OCI-LY3 (cell line): ENCODE results near the gene FAM177A1.
"Not testable (repeated sequence)": the region's sequence is repeated elsewhere in the genome, so short reads cannot be mapped to it uniquely, and the experiment has no call there.

Source experiments
- H2AFZ ChIP-seq: fragments of 200-600, 300-600 bp; shearing (Covaris generic); 2 replicates; pipeline ENCODE4 v1.6.0; 2014; ENCODE audit warnings: antibody characterized with exemption, low read depth, low read length
- H3K27ac ChIP-seq: fragments of 200-600, 300-600 bp; sonication (generic); 2 replicates; pipeline ENCODE4 v1.5.1; 2014; ENCODE audit warnings: mild to moderate bottlenecking, low read length, moderate library complexity, mixed read lengths
- H3K27me3 ChIP-seq: fragments of 200-600, 300-600 bp; sonication (generic); 2 replicates; pipeline ENCODE4 v1.6.1; 2014; ENCODE audit warnings: low read depth, low read length, mixed read lengths
- H3K36me3 ChIP-seq: fragments of 200-600, 300-600 bp; sonication (generic); replicated peaks from 2 replicates; pipeline ENCODE3; 2014; ENCODE audit warnings: low read depth, low read length, mixed read lengths
- H3K4me1 ChIP-seq: fragments of 300-600, 200-600 bp; sonication (generic); 2 replicates; pipeline ENCODE4 v1.6.1; 2014; ENCODE audit warnings: low read length, mixed read lengths
- H3K4me2 ChIP-seq: fragments of 200-600, 300-600 bp; sonication (generic); 2 replicates; pipeline ENCODE4 v1.6.1; 2014; ENCODE audit warnings: low read length, mixed read lengths
- H3K4me3 ChIP-seq: fragments of 300-600, 200-600 bp; sonication (generic); 2 replicates; pipeline ENCODE4 v1.5.1; 2014; ENCODE audit warnings: antibody characterized with exemption, mild to moderate bottlenecking, low read length, moderate library complexity
- H3K79me2 ChIP-seq: fragments of 300-600, 200-600 bp; shearing (Covaris generic); 2 replicates; pipeline ENCODE4 v1.6.1; 2014; ENCODE audit warnings: mild to moderate bottlenecking, low read length, mixed read lengths
- H3K9ac ChIP-seq: fragments of 300-600, 200-600 bp; shearing (Covaris generic); 2 replicates; pipeline ENCODE4 v1.6.0; 2014; ENCODE audit warnings: mild to moderate bottlenecking, low read length, moderate library complexity
- H3K9me3 ChIP-seq: fragments of 200-600, 300-600 bp; shearing (Covaris generic); 2 replicates; pipeline ENCODE4 v1.6.1; 2014; ENCODE audit warnings: low read length, mixed read lengths; ENCODE audit not compliant: insufficient read depth
- H4K20me1 ChIP-seq: fragments of 200-600, 300-600 bp; sonication (generic); 2 replicates; pipeline ENCODE4 v1.6.1; 2016; ENCODE audit warnings: low read length, mixed read lengths; ENCODE audit not compliant: insufficient read depth
- EZH2phosphoT487 ChIP-seq: fragments of 200-600 bp; shearing (Covaris generic); IDR thresholded peaks from 2 replicates; pipeline ENCODE4 v1.6.1; 2018; ENCODE audit warnings: antibody characterized with exemption, mixed run types, low read depth
- TF ChIP-seq, protein P1 (sequence below): fragments of 200-600, 300-600 bp; sonication (generic); IDR thresholded peaks from 2 replicates; pipeline ENCODE4 v1.5.1; 2014; ENCODE audit warnings: antibody characterized with exemption, low read length, low read depth

FAM177A1 gene

DNA sequence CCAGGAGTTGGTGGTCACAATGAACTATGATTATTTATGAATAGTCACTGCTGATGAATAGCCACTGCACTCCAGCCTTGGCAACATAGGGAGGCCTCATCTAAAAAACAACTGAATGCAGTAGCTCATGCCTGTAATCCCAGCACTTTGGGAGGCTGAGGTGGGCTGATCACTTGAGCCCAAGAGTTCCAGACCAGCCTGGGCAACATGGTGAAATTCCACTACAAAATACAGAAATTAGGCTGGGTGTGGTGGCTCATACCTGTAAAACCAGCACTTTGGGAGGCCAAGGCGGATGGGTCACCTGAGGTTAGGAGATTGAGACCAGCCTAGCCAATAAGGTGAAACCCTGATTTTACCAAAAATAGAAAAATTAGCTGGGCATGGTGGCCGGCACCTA is 13.5 kb upstream of the FAM177A1 start:
- Histone ChIP-seq H3K4me3 (no peak overlapping the region), H3K9ac (no peak overlapping the region), H2AFZ (no peak overlapping the region), H3K79me2 (no peaks in the 10 kb centered on the region), H4K20me1 (no peaks in the 10 kb centered on the region), H3K36me3 (peaks cover 41% of the 10 kb centered on the region), H3K9me3 (no peaks in the 10 kb centered on the region), H3K27ac (no peak overlapping the region), H3K27me3 (no peaks in the 10 kb centered on the region), H3K4me1 (peaks cover 17% of the 10 kb centered on the region), H3K4me2 (no peak overlapping the region)
- no peak for TF ChIP-seq EZH2phosphoT487
- TF ChIP-seq, protein P1, sequence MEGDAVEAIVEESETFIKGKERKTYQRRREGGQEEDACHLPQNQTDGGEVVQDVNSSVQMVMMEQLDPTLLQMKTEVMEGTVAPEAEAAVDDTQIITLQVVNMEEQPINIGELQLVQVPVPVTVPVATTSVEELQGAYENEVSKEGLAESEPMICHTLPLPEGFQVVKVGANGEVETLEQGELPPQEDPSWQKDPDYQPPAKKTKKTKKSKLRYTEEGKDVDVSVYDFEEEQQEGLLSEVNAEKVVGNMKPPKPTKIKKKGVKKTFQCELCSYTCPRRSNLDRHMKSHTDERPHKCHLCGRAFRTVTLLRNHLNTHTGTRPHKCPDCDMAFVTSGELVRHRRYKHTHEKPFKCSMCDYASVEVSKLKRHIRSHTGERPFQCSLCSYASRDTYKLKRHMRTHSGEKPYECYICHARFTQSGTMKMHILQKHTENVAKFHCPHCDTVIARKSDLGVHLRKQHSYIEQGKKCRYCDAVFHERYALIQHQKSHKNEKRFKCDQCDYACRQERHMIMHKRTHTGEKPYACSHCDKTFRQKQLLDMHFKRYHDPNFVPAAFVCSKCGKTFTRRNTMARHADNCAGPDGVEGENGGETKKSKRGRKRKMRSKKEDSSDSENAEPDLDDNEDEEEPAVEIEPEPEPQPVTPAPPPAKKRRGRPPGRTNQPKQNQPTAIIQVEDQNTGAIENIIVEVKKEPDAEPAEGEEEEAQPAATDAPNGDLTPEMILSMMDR = no peak

GRCh38 chr14:35034440-35034833 is 11.6 kb upstream of the FAM177A1 start:
- Histone ChIP-seq H3K79me2 (no peaks in the 10 kb centered on the region), H3K9ac (no peak overlapping the region), H4K20me1 (no peaks in the 10 kb centered on the region), H3K27me3 (no peaks in the 10 kb centered on the region), H2AFZ (no peak overlapping the region), H3K9me3 (no peaks in the 10 kb centered on the region), H3K4me1 (peaks cover 17% of the 10 kb centered on the region), H3K4me3 (no peak overlapping the region), H3K4me2 (no peak overlapping the region), H3K36me3 (peaks cover 27% of the 10 kb centered on the region), H3K27ac (no peak overlapping the region)
- TF ChIP-seq EZH2phosphoT487 = no peak
- TF ChIP-seq, protein P1 = no peak

- not testable (repeated sequence) for H3K4me3 ChIP-seq, H3K9ac ChIP-seq, H3K9me3 ChIP-seq, H2AFZ ChIP-seq, H4K20me1 ChIP-seq, H3K27me3 ChIP-seq, H3K79me2 ChIP-seq
- Histone ChIP-seq H3K4me2 (peak overlapping the region; percentile 14; the same call in 1 of the 2 replicates), H3K36me3 (peaks cover 26% of the 10 kb centered on the region), H3K27ac (peak overlapping the region; percentile 34; the same call in 1 of the 2 replicates), H3K4me1 (peaks cover 17% of the 10 kb centered on the region)
Measured at GRCh38 chr14:35034944-35035554, 11.0 kb upstream of the FAM177A1 start.

- H3K4me3 ChIP-seq = not testable (repeated sequence)
Measured at GRCh38 chr14:35038312-35038711, 7.8 kb upstream of the FAM177A1 start.

GRCh38 chr14:35042632-35043031 is 3.4 kb upstream of the FAM177A1 start:
- Histone ChIP-seq H4K20me1 (no peaks in the 10 kb centered on the region), H3K4me1 (peaks cover 9% of the 10 kb centered on the region), H3K9ac (no peak overlapping the region), H3K27ac (no peak overlapping the region), H3K4me3 (no peak overlapping the region), H3K79me2 (peaks cover 1% of the 10 kb centered on the region; the same call in 1 of the 2 replicates), H3K27me3 (no peaks in the 10 kb centered on the region), H3K4me2 (no peak overlapping the region), H2AFZ (no peak overlapping the region), H3K36me3 (no peaks in the 10 kb centered on the region), H3K9me3 (no peaks in the 10 kb centered on the region)
- TF ChIP-seq EZH2phosphoT487 = no peak

More at GRCh38 chr14:35038312-35038711, 7.8 kb upstream of the FAM177A1 start:
- not testable (repeated sequence) for H4K20me1 ChIP-seq, H3K4me2 ChIP-seq, H3K79me2 ChIP-seq, H3K9me3 ChIP-seq, H2AFZ ChIP-seq, H3K36me3 ChIP-seq, H3K9ac ChIP-seq, H3K27ac ChIP-seq, H3K27me3 ChIP-seq
- peaks cover 15% of the 10 kb centered on the region for H3K4me1 ChIP-seq
